Hematopoietic multipotent progenitor cell treated with erythropoietin and hydrocortisone succinate and interleukin-3 and kit ligand, for 8 days (in vitro differentiated cells): ENCODE data around the gene UTP14A.
"Not testable (repeated sequence)": the region's sequence is repeated elsewhere in the genome, so short reads cannot be mapped to it uniquely, and the experiment has no call there.

ENCODE experiments used
- DNase-seq: peaks from one replicate; pipeline ENCODE4 v3.0.0-alpha.2; 2015

UTP14A gene

GRCh38 chrX:129905787-129906580 lies at the start of gene UTP14A:
TSS of gene UTP14A (plus strand) at chrX:129906164. CDS start at chrX:129906211, 47 bp downstream.
- peak; percentile 95 for DNase-seq

GRCh38 chrX:129859134-129859533 lies 46.8 kb upstream of the UTP14A start:
- DNase-seq: not testable (repeated sequence)

GRCh38 chrX:129866321-129866720 lies 39.6 kb upstream of the UTP14A start:
- not testable (repeated sequence) for DNase-seq

- no peak for DNase-seq
Observed at GRCh38 chrX:129872524-129872923, 33.4 kb upstream of the UTP14A start.

- no peak for DNase-seq
Observed at GRCh38 chrX:129875669-129876068, 30.3 kb upstream of the UTP14A start.

GRCh38 chrX:129876771-129877305 lies 29.1 kb upstream of the UTP14A start:
- DNase-seq: no peak

- no peak for DNase-seq
Observed at GRCh38 chrX:129877401-129877800, 28.6 kb upstream of the UTP14A start.

- DNase-seq: no peak
Observed at GRCh38 chrX:129900054-129900453, 5.9 kb upstream of the UTP14A start.

- no peak for DNase-seq
Observed at GRCh38 chrX:129908636-129909035, 2.7 kb downstream of the UTP14A start.

GRCh38 chrX:129925305-129926092 lies 19.5 kb downstream of the UTP14A start:
- DNase-seq: peak; percentile 73

- DNase-seq: no peak
Observed at GRCh38 chrX:129930941-129931410, 25.0 kb downstream of the UTP14A start.

- peak; percentile 89 for DNase-seq
Observed at GRCh38 chrX:129931411-129932015, 25.5 kb downstream of the UTP14A start.

- peak; percentile 82 for DNase-seq
Observed at GRCh38 chrX:129932016-129932820, 26.3 kb downstream of the UTP14A start.

- DNase-seq: peak; percentile 42
Observed at GRCh38 chrX:129932821-129933321, 26.9 kb downstream of the UTP14A start.

GRCh38 chrX:129933700-129934099 lies 27.7 kb downstream of the UTP14A start:
- DNase-seq: no peak

- DNase-seq: no peak
Observed at GRCh38 chrX:129934461-129934860, 28.5 kb downstream of the UTP14A start.

GRCh38 chrX:129934952-129935351 lies 29.0 kb downstream of the UTP14A start:
- no peak for DNase-seq

- no peak for DNase-seq
Observed at GRCh38 chrX:129938081-129938480, 32.1 kb downstream of the UTP14A start.

GRCh38 chrX:129939986-129940385 lies 34.0 kb downstream of the UTP14A start:
- DNase-seq: no peak

- DNase-seq: no peak
Observed at GRCh38 chrX:129940721-129941120, 34.8 kb downstream of the UTP14A start.

- DNase-seq: no peak
Observed at GRCh38 chrX:129945131-129945530, 39.2 kb downstream of the UTP14A start.

- DNase-seq: no peak
Observed at GRCh38 chrX:129953334-129953648, 47.3 kb downstream of the UTP14A start.
